Gastroesophageal sphincter (tissue), 3 donors: ENCODE measurements around the gene CDK7.

ENCODE experiments used
- POLR2A ChIP-seq, 2 donors: fragments of 450-650 bp; IDR thresholded peaks; one replicate each; pipeline ENCODE4 v1.6.1; 2017; ENCODE audit warnings: antibody characterized with exemption in 2 of 2, mild to moderate bottlenecking in 2 of 2, moderate library complexity in 1 of 2
- TF ChIP-seq, protein P1 (sequence below), 4 experiments: fragments of 200-600 bp in 2 of 4; fragments of 450-650 bp in 2 of 4; sonication (generic) in 1 of 4; IDR thresholded peaks; one replicate each; pipeline ENCODE4 v1.5.1; 2017 to 2019; ENCODE audit warnings: antibody characterized with exemption in 4 of 4, mild to moderate bottlenecking in 2 of 4, moderate library complexity in 2 of 4

DNA sequence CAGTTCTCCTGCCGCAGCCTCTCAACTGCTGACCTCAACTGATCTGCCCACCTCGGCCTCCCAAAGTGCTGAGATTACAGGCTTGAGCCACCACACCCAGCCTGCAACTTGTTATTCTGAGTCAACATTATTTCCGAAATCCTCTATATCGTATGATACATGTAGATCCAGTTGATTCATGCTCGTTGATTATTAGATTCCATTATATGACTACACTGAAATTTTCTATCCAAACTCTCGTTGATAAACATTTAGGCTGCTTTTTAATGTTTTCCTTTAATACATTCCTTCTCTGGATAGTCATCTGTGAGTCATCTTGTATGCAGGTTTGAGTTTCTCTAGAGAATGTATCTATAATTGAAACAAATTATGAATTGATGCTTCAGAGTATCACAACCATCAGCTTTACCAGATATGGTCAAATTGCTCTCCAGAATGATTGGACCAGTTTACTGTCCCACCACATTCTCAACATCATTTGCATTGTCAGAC, 4.1 kb downstream of the CDK7 start:
- TF ChIP-seq POLR2A (IDR thresholded peaks at IDR 0.05): no peak
- TF ChIP-seq, protein P1, sequence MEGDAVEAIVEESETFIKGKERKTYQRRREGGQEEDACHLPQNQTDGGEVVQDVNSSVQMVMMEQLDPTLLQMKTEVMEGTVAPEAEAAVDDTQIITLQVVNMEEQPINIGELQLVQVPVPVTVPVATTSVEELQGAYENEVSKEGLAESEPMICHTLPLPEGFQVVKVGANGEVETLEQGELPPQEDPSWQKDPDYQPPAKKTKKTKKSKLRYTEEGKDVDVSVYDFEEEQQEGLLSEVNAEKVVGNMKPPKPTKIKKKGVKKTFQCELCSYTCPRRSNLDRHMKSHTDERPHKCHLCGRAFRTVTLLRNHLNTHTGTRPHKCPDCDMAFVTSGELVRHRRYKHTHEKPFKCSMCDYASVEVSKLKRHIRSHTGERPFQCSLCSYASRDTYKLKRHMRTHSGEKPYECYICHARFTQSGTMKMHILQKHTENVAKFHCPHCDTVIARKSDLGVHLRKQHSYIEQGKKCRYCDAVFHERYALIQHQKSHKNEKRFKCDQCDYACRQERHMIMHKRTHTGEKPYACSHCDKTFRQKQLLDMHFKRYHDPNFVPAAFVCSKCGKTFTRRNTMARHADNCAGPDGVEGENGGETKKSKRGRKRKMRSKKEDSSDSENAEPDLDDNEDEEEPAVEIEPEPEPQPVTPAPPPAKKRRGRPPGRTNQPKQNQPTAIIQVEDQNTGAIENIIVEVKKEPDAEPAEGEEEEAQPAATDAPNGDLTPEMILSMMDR (IDR thresholded peaks at IDR 0.05): no peak
